Raji (cell line): Measurements from ENCODE around the gene MTX1.

Source experiments
- POLR2A ChIP-seq: IDR thresholded peaks from 2 replicates; pipeline ENCODE4 v1.6.1; 2011; ENCODE audit warnings: low read depth, low read length, control low read depth; ENCODE audit not compliant: insufficient read depth

MTX1 gene

GRCh38 chr1:155208541-155209311 is at the start of gene MTX1:
MTX1 (plus strand) TSS chr1:155208695; CDS start chr1:155208805, 110 bp downstream.
- peak; percentile 68 for TF ChIP-seq POLR2A

- no peak for TF ChIP-seq POLR2A
Measured at GRCh38 chr1:155158991-155159390, 49.5 kb upstream of the MTX1 start.

DNA sequence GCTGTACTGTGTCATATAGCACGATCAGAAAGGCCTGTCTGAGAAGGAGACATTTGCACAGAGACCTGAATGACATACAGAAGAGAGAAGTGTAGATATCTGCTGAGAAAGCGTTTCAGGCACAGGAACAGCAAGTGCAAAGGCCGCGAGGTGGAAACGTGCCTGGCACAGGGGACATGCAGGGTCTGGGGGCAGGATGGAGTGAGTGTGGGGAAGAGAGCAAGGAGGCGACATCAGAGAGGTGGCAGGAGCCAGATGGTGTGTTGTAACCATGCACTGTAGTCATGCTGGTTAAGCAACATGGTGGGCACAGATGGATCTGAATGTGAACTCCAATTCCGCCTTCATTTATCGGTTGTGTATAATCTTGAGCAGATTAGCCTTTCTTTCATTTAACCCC is 48.4 kb upstream of the MTX1 start:
- no peak for TF ChIP-seq POLR2A

- no peak for TF ChIP-seq POLR2A
Measured at GRCh38 chr1:155166051-155166470, 42.4 kb upstream of the MTX1 start.

DNA sequence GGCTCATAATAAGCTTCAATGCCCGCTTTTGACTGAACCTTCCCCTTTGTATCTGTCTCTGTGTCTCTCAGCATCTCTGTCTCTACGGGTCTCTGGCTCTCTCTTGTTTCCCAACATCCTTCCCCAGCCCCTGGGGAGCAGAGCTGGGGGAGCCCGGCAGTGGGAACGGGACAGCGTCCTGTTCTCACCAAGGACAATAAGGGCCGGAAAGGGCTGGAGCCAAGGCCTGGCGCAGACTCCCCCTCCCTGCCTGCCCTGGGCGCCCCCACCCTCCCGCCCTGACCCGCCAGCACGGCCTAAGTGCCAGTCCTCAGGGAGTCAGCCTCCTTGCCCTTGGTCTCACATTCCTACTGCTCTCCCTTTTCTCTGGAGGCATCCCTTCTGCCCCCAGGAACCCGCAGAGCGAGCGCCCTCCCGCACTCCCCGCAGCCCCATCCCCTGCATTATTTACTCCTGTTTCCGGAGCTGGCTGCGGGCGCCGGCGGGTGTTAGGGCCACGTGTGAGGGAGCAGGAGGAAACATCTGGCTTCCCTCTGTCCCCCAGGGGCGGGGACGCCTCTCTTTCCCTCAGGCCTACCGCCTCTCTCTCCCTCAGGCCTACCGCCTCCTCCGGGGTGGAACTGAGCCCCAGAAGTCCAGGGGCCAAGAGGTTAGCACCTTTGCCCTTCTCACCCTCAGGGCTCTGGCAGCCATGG is 41.9 kb upstream of the MTX1 start:
- no peak; the same call in 1 of the 2 replicates for TF ChIP-seq POLR2A

GRCh38 chr1:155167166-155168104 is 41.1 kb upstream of the MTX1 start:
- TF ChIP-seq POLR2A: peak; percentile 57

DNA sequence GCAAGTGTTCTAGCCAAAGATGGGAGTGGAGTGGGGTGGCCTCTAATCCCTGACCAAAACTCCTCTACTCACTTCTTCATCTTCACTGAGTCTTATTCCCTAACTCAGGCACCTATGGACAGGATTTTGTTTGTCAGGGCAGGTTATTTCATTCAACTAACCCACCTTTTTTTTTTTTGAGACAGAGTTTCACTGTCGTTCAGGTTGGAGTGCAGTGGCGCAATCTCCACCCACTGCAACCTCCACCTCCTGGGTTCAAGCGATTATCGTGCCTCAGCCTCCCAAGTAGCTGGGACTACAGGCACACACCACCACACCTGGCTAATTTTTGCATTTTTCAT is 40.4 kb upstream of the MTX1 start:
- TF ChIP-seq POLR2A: 0 out of 2 replicates have a peak, but pooled peaks have one; percentile 15

DNA sequence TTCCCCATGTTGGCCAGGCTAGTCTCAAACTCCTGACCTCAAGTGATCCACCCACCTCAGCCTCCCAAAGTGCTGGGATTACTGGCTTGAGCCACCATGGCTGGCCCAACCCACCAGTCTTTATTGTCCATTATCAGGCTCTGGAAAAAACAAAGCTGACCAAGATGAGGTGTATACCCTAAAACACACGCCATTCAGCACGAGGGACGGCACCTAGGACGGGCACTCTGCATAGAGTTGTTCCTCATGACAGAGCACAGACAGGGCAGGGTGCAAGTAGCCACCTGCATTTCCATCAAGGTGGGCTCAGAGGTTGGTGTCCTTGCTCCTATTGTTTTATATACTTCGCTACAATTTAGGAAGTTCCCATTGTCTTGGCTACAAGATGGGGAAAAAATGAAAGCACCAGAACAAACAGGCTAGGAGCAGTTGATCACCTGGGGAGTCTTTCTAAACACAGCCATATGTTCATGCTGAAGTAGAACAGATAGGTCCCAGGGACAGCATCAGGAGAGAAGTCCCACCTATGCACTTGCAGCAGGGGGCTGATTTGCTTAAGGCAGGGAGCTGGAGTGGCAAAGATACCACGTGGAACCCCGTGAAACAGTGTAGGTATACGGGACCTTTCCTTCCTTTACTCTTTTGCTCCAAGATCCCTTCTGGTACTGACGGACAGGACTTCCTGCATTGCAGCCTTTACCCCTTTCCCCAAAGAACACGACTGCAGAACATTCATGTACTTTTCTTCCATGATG is 39.9 kb upstream of the MTX1 start:
- 0 out of 2 replicates have a peak, but pooled peaks have one; percentile 20 for TF ChIP-seq POLR2A

DNA sequence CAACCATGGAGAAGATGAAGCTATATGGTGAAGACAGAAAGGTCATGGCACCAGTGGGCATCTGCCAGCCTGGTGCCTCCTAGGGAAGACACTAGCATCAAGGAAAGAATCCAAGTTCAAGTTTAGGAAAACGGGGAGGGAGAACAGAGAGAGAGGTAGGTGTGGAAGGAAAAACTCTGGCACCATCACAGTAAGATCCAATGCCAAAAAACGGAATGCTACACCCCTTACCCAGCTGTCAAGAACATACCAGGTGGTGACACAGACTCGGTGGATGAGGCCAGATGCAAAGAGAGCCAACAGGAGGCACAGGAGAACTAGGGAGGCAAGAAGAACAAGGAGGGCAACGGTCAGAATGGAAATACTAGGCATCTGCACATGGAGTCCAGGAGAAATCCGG is 39.0 kb upstream of the MTX1 start:
- TF ChIP-seq POLR2A: no peak

DNA sequence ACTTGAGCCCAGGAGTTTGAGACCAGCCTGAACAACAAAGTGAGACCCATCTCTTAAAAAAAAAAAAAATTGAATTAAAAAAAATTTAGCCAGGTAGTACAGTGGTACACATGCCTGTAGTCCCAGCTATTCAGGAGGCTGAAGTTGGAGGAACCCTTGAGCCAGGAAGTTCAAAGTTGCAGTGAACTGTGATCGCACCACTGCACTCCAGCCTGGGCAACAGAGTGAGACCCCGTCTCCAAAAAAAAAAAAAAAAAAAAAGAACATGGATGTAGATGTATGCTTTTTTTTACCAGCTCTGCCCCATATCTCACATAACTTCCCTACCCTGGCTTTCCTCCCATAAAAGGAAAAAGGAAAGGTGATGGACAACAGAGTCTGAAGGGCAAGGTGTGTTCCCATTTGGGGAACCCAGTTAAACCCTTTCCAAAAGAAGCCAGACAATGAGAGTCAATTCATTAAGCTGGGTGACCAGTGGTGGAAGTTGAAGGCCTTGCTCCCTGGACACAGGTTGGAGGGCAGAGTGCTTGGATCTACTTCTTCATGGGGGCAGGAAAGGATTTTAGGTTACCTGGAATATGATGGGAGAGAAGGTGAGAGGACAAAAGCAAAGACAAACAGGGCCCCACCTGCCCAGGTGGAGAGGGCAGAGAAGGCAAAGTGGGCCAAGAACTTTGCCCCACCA is 38.3 kb upstream of the MTX1 start:
- no peak for TF ChIP-seq POLR2A

DNA sequence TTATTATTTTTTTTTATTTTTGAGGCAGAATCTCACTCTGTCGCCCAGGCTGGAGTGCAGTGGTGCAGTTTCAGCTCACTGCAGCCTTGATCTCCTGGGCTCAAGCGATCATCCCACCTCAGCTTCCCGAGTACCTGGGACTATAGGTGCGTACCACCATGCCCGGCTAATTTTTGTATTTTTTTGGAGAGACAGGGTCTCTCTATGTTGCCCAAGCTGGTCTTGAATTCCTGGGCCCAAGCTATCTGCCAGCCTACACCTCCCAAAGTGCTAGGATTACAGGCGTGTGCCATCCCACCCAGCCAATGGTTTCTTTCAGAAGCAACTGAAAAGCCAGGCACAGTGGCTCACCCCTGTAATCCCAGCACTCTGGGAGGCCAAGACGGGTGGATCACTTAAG is 37.7 kb upstream of the MTX1 start:
- no peak for TF ChIP-seq POLR2A

- TF ChIP-seq POLR2A: no peak
Measured at GRCh38 chr1:155171836-155172731, 36.4 kb upstream of the MTX1 start.

DNA sequence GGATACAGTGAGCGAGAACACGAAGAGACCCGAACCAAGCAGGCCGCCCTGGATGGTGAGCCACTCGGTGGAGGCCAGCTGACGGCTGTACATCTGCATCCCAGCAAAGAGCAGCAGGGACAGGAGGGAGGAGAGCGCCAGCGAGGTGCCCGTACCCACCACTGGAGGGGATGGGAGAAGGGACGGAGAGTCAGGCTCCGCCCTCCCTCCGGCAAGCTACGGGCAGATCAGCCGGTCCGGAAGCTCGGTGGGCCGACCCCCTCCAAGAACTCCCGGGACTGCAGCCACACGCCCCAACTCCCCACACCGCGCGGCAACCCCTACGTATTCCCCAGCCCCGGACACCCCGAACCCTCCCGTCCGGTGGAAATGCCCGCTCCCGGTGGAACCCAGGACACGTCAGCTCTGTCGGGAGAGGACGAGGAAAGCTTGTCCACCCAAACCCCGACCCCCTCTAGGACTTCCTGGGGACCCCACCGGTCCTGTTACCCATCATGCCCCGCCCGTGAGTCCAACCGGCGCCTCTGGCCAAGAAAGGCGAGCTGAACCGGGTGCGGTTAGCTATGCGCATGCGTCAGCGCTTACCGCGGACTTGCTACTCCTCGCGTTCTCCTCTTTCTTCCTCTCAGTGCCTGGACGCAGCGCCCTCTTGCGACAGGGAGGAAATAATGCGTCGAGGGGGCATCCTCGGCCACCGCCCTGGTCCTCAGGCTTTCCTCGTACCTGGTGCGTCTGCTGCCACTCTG is 35.6 kb upstream of the MTX1 start, which contains the start of gene KRTCAP2:
KRTCAP2 (minus strand) TSS at position 573 of the 746 bp plus-strand sequence; CDS start at position 493, 80 bp downstream.
- peak; percentile 91 for TF ChIP-seq POLR2A
